PC-3 (cell line): ENCODE data around the gene CTNNA3.

ENCODE experiments used
- CTCF ChIP-seq: fragments of 300-600 bp; sonication (generic); conservative IDR thresholded peaks from 2 replicates; pipeline ENCODE4 v1.5.1; 2017; ENCODE audit warnings: antibody characterized with exemption, low read depth, mild to moderate bottlenecking, low read length
- EZH2 ChIP-seq: fragments of 300-600 bp; sonication (generic); IDR thresholded peaks from one replicate; pipeline ENCODE4 v1.6.1; 2017; ENCODE audit warnings: antibody characterized with exemption, mild to moderate bottlenecking, low read length; ENCODE audit not compliant: unreplicated experiment
- EZH2phosphoT487 ChIP-seq: fragments of 300-600 bp; sonication (generic); IDR thresholded peaks from 2 replicates; pipeline ENCODE4 v1.6.1; 2018; ENCODE audit warnings: mild to moderate bottlenecking, antibody characterized with exemption, low read length, borderline replicate concordance

GRCh38 chr10:66892871-66893270, 803.1 kb downstream of the CTNNA3 start:
- no peak for TF ChIP-seq CTCF
- no peak for TF ChIP-seq EZH2
- TF ChIP-seq EZH2phosphoT487: no peak
